ENCODE measurements around the gene RAI1.
"Not testable (repeated sequence)": the region's sequence is repeated elsewhere in the genome, so short reads cannot be mapped to it uniquely, and the experiment has no call there.

RAI1 gene

GRCh38 chr17:17681187-17681743, at the start of gene RAI1:
Gene RAI1 (plus strand): TSS chr17:17681458. CDS start chr17:17792949, 111,491 bp downstream.
- peak; percentile 64 to 75 for DNase-seq

- not testable (repeated sequence) for DNase-seq
Observed at GRCh38 chr17:17632690-17633089, 48.6 kb upstream of the RAI1 start.

- DNase-seq = no peak
Observed at GRCh38 chr17:17633310-17633709, 47.9 kb upstream of the RAI1 start.

- no peak for DNase-seq
Observed at GRCh38 chr17:17635126-17635525, 46.1 kb upstream of the RAI1 start.

- DNase-seq = not testable (repeated sequence)
Observed at GRCh38 chr17:17635537-17636271, 45.6 kb upstream of the RAI1 start.

GRCh38 chr17:17636272-17636885, 44.9 kb upstream of the RAI1 start:
- no peak for DNase-seq

GRCh38 chr17:17638467-17638866, 42.8 kb upstream of the RAI1 start:
- DNase-seq = no peak

- DNase-seq = not testable (repeated sequence)
Observed at GRCh38 chr17:17639661-17640270, 41.5 kb upstream of the RAI1 start.

GRCh38 chr17:17641621-17642409, 39.4 kb upstream of the RAI1 start:
- peak; percentile 86 to 88 for DNase-seq

- not testable (repeated sequence) for DNase-seq
Observed at GRCh38 chr17:17645148-17645547, 36.1 kb upstream of the RAI1 start.

GRCh38 chr17:17645961-17646360, 35.3 kb upstream of the RAI1 start:
- no peak for DNase-seq

- no peak for DNase-seq
Observed at GRCh38 chr17:17647524-17648178, 33.6 kb upstream of the RAI1 start.

- DNase-seq = no peak
Observed at GRCh38 chr17:17648762-17649161, 32.5 kb upstream of the RAI1 start.

GRCh38 chr17:17650959-17651358, 30.3 kb upstream of the RAI1 start:
- DNase-seq = no peak

- no peak for DNase-seq
Observed at GRCh38 chr17:17653343-17653742, 27.9 kb upstream of the RAI1 start.

- no peak for DNase-seq
Observed at GRCh38 chr17:17659340-17659739, 21.9 kb upstream of the RAI1 start.

GRCh38 chr17:17661134-17661533, 20.1 kb upstream of the RAI1 start:
- DNase-seq = no peak

GRCh38 chr17:17661834-17662385, 19.3 kb upstream of the RAI1 start:
- DNase-seq = no peak

GRCh38 chr17:17663160-17664063, 17.8 kb upstream of the RAI1 start:
- peak; percentile 46 to 56 for DNase-seq

GRCh38 chr17:17664064-17664452, 17.2 kb upstream of the RAI1 start:
- no peak for DNase-seq

GRCh38 chr17:17665255-17665654, 16.0 kb upstream of the RAI1 start:
- DNase-seq = no peak

Measured in stimulated activated CD4-positive, alpha-beta T cell treated with anti-CD3 and anti-CD28 coated beads, Interleukin-2, amount 100 ng/mL, for 48 hours (primary cell).